WTC11 (cell line): ENCODE results near the gene AMBN. TPM values are rescaled to one million over a fixed set of nuclear protein-coding genes. Genes with fewer than 3 reads are reported as not detected.

Source experiments
- ATAC-seq: fragments of 200-7000 bp; cut with Tn5 transposase; 2 replicates; pipeline ENCODE4 v1.10.0; 2021; ENCODE audit warnings: mild to moderate bottlenecking, moderate library complexity
- CTCF ChIA-PET: fragments of 300-600 bp; sonication (Branson Sonifier 250); formaldehyde crosslinking; loops from one replicate; lab custom pipeline; 2021; ENCODE audit warnings: antibody characterized with exemption; lab: Charles Lee
- POLR2A ChIA-PET: fragments of 350-600 bp; sonication (Branson Sonifier 250); formaldehyde crosslinking; loops from one replicate; lab custom pipeline; 2021; ENCODE audit warnings: antibody characterized with exemption; lab: Charles Lee
- DNase-seq: peaks from one replicate; pipeline ENCODE4 v3.0.0; 2021; ENCODE audit warnings: low spot score
- H3K27ac Mint-ChIP-seq: 2 replicates; pipeline ENCODE4 v1.8.0; 2021; ENCODE audit warnings: mixed read lengths
- H3K27me3 Mint-ChIP-seq: 2 replicates; pipeline ENCODE4 v1.8.0; 2021; ENCODE audit warnings: low read depth, mild to moderate bottlenecking, moderate library complexity, mixed read lengths
- H3K36me3 Mint-ChIP-seq: 2 replicates; pipeline ENCODE4 v1.8.0; 2021; ENCODE audit warnings: mixed read lengths
- H3K4me1 Mint-ChIP-seq: 2 replicates; pipeline ENCODE4 v1.8.0; 2022; ENCODE audit warnings: mixed read lengths
- H3K4me3 Mint-ChIP-seq: 2 replicates; pipeline ENCODE4 v1.8.0; 2021; ENCODE audit warnings: mild to moderate bottlenecking, moderate library complexity, mixed read lengths
- H3K9me3 Mint-ChIP-seq: 2 replicates; pipeline ENCODE4 v1.8.0; 2021; ENCODE audit warnings: mixed read lengths
- CREB1 ChIP-seq: sonication (generic); formaldehyde crosslinking; IDR thresholded peaks from 2 replicates; pipeline ENCODE4 v1.8.0; 2023; ENCODE audit warnings: mild to moderate bottlenecking, missing genetic modification reagents
- FOXJ3 ChIP-seq: sonication (generic); formaldehyde crosslinking; IDR thresholded peaks from 2 replicates; pipeline ENCODE4 v1.9.0; 2021; ENCODE audit warnings: missing genetic modification reagents, mild to moderate bottlenecking, borderline replicate concordance
- KAT7 ChIP-seq: sonication (generic); formaldehyde crosslinking; IDR thresholded peaks from 2 replicates; pipeline ENCODE4 v1.8.1; 2023; ENCODE audit warnings: missing genetic modification reagents, mild to moderate bottlenecking, borderline replicate concordance
- MYBL2 ChIP-seq: sonication (generic); formaldehyde crosslinking; IDR thresholded peaks from 2 replicates; pipeline ENCODE4 v1.8.1; 2023; ENCODE audit warnings: mild to moderate bottlenecking, moderate library complexity, missing genetic modification reagents
- NFYB ChIP-seq: sonication (generic); formaldehyde crosslinking; conservative IDR thresholded peaks from 2 replicates; pipeline ENCODE4 v1.8.0; 2022; ENCODE audit warnings: low read depth, missing genetic modification reagents
- NR1H2 ChIP-seq: sonication (generic); formaldehyde crosslinking; IDR thresholded peaks from 2 replicates; pipeline ENCODE4 v1.9.0; 2021; ENCODE audit warnings: mild to moderate bottlenecking, moderate library complexity, missing genetic modification reagents
- RORB ChIP-seq: fragments of 250-450 bp; sonication (Bioruptor Pico); IDR thresholded peaks from 2 replicates; pipeline ENCODE4 v1.9.0; 2021; ENCODE audit warnings: mild to moderate bottlenecking
- ZNF232 ChIP-seq: sonication (generic); formaldehyde crosslinking; IDR thresholded peaks from 2 replicates; pipeline ENCODE4 v1.8.0; 2022; ENCODE audit warnings: mild to moderate bottlenecking, missing genetic modification reagents
- ZNF263 ChIP-seq: sonication (generic); formaldehyde crosslinking; IDR thresholded peaks from 2 replicates; pipeline ENCODE4 v1.8.1; 2022; ENCODE audit warnings: low read depth, mild to moderate bottlenecking, moderate library complexity, missing genetic modification reagents
- ZNF396 ChIP-seq: fragments of 250-450 bp; sonication (Bioruptor Pico); IDR thresholded peaks from 2 replicates; pipeline ENCODE4 v1.8.0; 2021; ENCODE audit warnings: mild to moderate bottlenecking, moderate library complexity, borderline replicate concordance
- total RNA-seq: library from RNA; stranded (reverse); gene quantifications from 3 replicates; pipeline ENCODE4 v1.2.3, GENCODE V29; 2021
- TF ChIP-seq, protein P1 (sequence below): sonication (generic); formaldehyde crosslinking; IDR thresholded peaks from 2 replicates; pipeline ENCODE4 v1.8.1; 2023; ENCODE audit warnings: mild to moderate bottlenecking, missing genetic modification reagents
- TF ChIP-seq, protein P2 (sequence below): sonication (generic); formaldehyde crosslinking; IDR thresholded peaks from 2 replicates; pipeline ENCODE4 v1.8.1; 2022; ENCODE audit warnings: mild to moderate bottlenecking, moderate library complexity, missing genetic modification reagents
- TF ChIP-seq, protein P3 (sequence below): sonication (generic); formaldehyde crosslinking; IDR thresholded peaks from 2 replicates; pipeline ENCODE4 v1.8.1; 2022; ENCODE audit warnings: mild to moderate bottlenecking, missing genetic modification reagents, moderate library complexity, borderline replicate concordance
- TF ChIP-seq, protein P4 (sequence below): fragments of 250-450 bp; sonication (Bioruptor Pico); conservative IDR thresholded peaks from 2 replicates; pipeline ENCODE4 v1.9.0; 2021; ENCODE audit warnings: mild to moderate bottlenecking
- TF ChIP-seq, protein P5 (sequence below): fragments of 250-450 bp; sonication (Bioruptor Pico); IDR thresholded peaks from 2 replicates; pipeline ENCODE4 v1.9.0; 2021; ENCODE audit warnings: mild to moderate bottlenecking, borderline replicate concordance
- TF ChIP-seq, protein P6 (sequence below): fragments of 250-450 bp; sonication (Bioruptor Pico); IDR thresholded peaks from 2 replicates; pipeline ENCODE4 v2.1.2; 2022; ENCODE audit warnings: mild to moderate bottlenecking, moderate library complexity
- TF ChIP-seq, protein P7 (sequence below): sonication (generic); formaldehyde crosslinking; IDR thresholded peaks from 2 replicates; pipeline ENCODE4 v1.8.1; 2022; ENCODE audit warnings: low read depth, mild to moderate bottlenecking, moderate library complexity, missing genetic modification reagents, borderline replicate concordance
- TF ChIP-seq, protein P8 (sequence below): sonication (generic); formaldehyde crosslinking; IDR thresholded peaks from 2 replicates; pipeline ENCODE4 v1.8.1; 2023; ENCODE audit warnings: mild to moderate bottlenecking, missing genetic modification reagents

AMBN gene
- total RNA-seq, 1 experiment from 2014 or later = not detected

DNA sequence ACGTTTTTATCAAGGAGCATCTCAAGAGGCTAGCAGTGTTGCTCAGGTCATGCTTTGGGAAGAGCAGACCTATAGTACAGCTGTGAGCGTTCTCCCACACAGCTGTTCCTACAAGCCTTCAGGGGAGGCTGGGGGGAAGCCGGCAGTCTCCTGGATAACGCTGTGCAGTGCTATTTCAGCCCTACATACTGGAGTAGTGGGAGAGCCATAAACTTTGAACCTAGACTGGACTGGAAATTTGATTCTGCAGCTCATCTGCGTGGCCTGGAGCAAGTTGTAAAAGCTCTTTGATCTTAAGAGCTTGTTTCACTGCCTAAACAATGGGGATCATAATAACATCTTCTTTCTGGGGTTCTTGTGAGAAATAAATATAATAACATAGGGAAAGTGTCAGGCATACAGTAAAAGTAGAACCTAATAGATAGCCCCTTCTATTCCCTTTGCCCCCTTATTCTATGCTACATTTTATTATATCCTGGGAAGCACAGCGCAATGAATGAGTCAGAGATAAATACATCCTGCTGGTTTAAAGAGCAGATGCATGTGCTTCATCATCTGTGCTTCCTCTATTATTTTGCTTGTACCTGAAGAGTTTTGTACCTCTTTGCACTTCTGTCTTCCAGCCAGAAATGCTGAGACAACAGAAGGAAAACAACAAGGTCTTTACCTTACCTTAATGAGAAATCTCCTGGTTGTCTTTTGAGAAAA is 14.7 kb upstream of the AMBN start:
- Mint-ChIP-seq H3K4me1 (no peaks in the 10 kb centered on the region), H3K27me3 (no peaks in the 10 kb centered on the region), H3K36me3 (peaks cover 5% of the 10 kb centered on the region; the same call in 1 of the 2 replicates), H3K27ac (no peak overlapping the region), H3K4me3 (no peak overlapping the region), H3K9me3 (peaks cover 22% of the 10 kb centered on the region)
- ChIA-PET CTCF (no interaction called here), POLR2A (no interaction called here)
- DNase-seq = no peak
- TF ChIP-seq, protein P1, sequence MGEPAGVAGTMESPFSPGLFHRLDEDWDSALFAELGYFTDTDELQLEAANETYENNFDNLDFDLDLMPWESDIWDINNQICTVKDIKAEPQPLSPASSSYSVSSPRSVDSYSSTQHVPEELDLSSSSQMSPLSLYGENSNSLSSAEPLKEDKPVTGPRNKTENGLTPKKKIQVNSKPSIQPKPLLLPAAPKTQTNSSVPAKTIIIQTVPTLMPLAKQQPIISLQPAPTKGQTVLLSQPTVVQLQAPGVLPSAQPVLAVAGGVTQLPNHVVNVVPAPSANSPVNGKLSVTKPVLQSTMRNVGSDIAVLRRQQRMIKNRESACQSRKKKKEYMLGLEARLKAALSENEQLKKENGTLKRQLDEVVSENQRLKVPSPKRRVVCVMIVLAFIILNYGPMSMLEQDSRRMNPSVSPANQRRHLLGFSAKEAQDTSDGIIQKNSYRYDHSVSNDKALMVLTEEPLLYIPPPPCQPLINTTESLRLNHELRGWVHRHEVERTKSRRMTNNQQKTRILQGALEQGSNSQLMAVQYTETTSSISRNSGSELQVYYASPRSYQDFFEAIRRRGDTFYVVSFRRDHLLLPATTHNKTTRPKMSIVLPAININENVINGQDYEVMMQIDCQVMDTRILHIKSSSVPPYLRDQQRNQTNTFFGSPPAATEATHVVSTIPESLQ (CRISPR knock-in tag) = no peak
- TF ChIP-seq ZNF263 (no peak), FOXJ3 (CRISPR knock-in tag) (no peak), ZNF232 (CRISPR knock-in tag) (no peak), MYBL2 (no peak), RORB (CRISPR knock-in tag) (no peak)
- TF ChIP-seq, protein P2, sequence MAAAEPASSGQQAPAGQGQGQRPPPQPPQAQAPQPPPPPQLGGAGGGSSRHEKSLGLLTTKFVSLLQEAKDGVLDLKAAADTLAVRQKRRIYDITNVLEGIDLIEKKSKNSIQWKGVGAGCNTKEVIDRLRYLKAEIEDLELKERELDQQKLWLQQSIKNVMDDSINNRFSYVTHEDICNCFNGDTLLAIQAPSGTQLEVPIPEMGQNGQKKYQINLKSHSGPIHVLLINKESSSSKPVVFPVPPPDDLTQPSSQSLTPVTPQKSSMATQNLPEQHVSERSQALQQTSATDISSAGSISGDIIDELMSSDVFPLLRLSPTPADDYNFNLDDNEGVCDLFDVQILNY (CRISPR knock-in tag) = no peak
- TF ChIP-seq, protein P3, sequence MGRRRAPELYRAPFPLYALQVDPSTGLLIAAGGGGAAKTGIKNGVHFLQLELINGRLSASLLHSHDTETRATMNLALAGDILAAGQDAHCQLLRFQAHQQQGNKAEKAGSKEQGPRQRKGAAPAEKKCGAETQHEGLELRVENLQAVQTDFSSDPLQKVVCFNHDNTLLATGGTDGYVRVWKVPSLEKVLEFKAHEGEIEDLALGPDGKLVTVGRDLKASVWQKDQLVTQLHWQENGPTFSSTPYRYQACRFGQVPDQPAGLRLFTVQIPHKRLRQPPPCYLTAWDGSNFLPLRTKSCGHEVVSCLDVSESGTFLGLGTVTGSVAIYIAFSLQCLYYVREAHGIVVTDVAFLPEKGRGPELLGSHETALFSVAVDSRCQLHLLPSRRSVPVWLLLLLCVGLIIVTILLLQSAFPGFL (CRISPR knock-in tag) = no peak
- TF ChIP-seq, protein P4, sequence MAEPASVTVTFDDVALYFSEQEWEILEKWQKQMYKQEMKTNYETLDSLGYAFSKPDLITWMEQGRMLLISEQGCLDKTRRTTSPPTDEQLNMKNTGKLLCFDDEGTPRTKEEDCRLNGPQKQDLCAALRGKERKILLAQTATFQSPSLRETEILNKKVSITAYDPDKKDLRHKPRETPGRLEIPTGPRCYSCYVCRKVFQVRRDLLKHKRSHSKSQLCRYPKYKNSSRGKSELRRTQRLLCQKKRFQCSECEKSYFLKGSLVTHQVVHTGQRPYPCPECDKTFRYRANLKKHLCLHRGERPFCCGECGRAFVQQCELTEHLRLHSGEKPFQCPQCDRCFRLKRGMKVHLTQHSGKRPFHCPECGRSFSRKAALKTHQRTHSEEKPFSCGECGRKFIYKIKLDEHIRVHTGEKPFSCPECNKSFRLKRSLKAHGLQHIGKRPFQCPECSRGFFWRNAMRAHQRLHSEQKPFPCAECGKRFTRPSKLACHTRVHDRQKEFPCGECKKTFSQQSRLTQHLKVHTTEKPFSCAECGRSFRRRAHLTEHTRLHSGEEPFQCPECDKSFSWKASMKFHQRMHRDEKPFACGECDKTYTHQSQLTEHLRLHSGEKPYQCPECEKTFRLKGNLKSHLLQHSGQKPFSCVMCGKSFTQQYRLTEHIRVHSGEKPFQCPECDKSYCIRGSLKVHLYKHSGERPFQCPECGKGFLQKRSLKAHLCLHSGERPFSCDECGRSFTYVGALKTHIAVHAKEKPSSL (CRISPR knock-in tag) = no peak
- TF ChIP-seq, protein P5, sequence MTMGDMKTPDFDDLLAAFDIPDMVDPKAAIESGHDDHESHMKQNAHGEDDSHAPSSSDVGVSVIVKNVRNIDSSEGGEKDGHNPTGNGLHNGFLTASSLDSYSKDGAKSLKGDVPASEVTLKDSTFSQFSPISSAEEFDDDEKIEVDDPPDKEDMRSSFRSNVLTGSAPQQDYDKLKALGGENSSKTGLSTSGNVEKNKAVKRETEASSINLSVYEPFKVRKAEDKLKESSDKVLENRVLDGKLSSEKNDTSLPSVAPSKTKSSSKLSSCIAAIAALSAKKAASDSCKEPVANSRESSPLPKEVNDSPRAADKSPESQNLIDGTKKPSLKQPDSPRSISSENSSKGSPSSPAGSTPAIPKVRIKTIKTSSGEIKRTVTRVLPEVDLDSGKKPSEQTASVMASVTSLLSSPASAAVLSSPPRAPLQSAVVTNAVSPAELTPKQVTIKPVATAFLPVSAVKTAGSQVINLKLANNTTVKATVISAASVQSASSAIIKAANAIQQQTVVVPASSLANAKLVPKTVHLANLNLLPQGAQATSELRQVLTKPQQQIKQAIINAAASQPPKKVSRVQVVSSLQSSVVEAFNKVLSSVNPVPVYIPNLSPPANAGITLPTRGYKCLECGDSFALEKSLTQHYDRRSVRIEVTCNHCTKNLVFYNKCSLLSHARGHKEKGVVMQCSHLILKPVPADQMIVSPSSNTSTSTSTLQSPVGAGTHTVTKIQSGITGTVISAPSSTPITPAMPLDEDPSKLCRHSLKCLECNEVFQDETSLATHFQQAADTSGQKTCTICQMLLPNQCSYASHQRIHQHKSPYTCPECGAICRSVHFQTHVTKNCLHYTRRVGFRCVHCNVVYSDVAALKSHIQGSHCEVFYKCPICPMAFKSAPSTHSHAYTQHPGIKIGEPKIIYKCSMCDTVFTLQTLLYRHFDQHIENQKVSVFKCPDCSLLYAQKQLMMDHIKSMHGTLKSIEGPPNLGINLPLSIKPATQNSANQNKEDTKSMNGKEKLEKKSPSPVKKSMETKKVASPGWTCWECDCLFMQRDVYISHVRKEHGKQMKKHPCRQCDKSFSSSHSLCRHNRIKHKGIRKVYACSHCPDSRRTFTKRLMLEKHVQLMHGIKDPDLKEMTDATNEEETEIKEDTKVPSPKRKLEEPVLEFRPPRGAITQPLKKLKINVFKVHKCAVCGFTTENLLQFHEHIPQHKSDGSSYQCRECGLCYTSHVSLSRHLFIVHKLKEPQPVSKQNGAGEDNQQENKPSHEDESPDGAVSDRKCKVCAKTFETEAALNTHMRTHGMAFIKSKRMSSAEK (CRISPR knock-in tag) = no peak
- TF ChIP-seq, protein P6, sequence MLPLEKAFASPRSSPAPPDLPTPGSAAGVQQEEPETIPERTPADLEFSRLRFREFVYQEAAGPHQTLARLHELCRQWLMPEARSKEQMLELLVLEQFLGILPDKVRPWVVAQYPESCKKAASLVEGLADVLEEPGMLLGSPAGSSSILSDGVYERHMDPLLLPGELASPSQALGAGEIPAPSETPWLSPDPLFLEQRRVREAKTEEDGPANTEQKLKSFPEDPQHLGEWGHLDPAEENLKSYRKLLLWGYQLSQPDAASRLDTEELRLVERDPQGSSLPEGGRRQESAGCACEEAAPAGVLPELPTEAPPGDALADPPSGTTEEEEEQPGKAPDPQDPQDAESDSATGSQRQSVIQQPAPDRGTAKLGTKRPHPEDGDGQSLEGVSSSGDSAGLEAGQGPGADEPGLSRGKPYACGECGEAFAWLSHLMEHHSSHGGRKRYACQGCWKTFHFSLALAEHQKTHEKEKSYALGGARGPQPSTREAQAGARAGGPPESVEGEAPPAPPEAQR (CRISPR knock-in tag) = no peak
- no peak for ATAC-seq

DNA sequence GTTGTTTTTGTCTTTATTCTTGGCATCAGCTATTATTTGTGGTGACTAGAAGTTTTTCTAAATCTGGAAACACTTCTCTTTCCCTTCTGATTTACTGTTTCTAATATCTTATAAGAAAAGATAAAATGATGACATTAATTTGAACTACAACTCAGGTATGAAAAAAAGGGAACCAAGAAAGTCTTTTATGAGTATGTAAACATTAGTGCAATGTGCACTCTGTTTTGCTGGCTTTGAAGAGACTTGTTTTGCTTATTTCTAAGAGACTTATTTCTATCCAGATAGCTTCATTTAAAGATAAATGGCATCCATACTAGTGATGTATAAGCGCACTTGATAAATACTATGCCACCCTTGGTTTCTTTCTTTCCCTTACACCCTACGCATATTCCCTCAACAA is 10.1 kb upstream of the AMBN start:
- H3K4me3 Mint-ChIP-seq = no peak overlapping the region
- ChIA-PET POLR2A (no interaction called here), CTCF (no interaction called here)
- no peaks in the 10 kb centered on the region for H3K36me3 Mint-ChIP-seq
- no peak for DNase-seq
- H3K27ac Mint-ChIP-seq = no peak overlapping the region
- no peaks in the 10 kb centered on the region for H3K4me1 Mint-ChIP-seq
- H3K27me3 Mint-ChIP-seq = no peaks in the 10 kb centered on the region
- peaks cover 4% of the 10 kb centered on the region; the same call in 1 of the 2 replicates for H3K9me3 Mint-ChIP-seq
- no peak for ATAC-seq
- TF ChIP-seq ZNF232 (CRISPR knock-in tag) = no peak
- no peak for TF ChIP-seq NFYB (CRISPR knock-in tag)
- no peak for TF ChIP-seq CREB1
- no peak for TF ChIP-seq NR1H2 (CRISPR knock-in tag)
- TF ChIP-seq KAT7 = no peak
- no peak for TF ChIP-seq ZNF396 (CRISPR knock-in tag)
- TF ChIP-seq, protein P7, sequence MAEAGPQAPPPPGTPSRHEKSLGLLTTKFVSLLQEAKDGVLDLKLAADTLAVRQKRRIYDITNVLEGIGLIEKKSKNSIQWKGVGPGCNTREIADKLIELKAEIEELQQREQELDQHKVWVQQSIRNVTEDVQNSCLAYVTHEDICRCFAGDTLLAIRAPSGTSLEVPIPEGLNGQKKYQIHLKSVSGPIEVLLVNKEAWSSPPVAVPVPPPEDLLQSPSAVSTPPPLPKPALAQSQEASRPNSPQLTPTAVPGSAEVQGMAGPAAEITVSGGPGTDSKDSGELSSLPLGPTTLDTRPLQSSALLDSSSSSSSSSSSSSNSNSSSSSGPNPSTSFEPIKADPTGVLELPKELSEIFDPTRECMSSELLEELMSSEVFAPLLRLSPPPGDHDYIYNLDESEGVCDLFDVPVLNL = no peak
- TF ChIP-seq, protein P2 (CRISPR knock-in tag) = no peak
- TF ChIP-seq, protein P8, sequence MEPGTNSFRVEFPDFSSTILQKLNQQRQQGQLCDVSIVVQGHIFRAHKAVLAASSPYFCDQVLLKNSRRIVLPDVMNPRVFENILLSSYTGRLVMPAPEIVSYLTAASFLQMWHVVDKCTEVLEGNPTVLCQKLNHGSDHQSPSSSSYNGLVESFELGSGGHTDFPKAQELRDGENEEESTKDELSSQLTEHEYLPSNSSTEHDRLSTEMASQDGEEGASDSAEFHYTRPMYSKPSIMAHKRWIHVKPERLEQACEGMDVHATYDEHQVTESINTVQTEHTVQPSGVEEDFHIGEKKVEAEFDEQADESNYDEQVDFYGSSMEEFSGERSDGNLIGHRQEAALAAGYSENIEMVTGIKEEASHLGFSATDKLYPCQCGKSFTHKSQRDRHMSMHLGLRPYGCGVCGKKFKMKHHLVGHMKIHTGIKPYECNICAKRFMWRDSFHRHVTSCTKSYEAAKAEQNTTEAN = no peak
